Fibroblast of the aortic adventitia (primary cell): ENCODE measurements around the gene ENC1. TPM values are rescaled to one million over a fixed set of nuclear protein-coding genes. Genes with fewer than 3 reads are reported as not detected.

ENCODE experiments used
- DNase-seq: peaks from one replicate; pipeline ENCODE4 v3.0.0-alpha.2; 2010; ENCODE audit warnings: low read depth
- H3K4me3 ChIP-seq: 2 replicates; pipeline ENCODE4 v1.5.1; 2011; ENCODE audit warnings: low read depth, mild to moderate bottlenecking, control low read depth, low read length, moderate library complexity
- total RNA-seq: library from RNA; depleted of rRNA; stranded (reverse); fragments of >200 nt; gene quantifications from 2 replicates; pipeline ENCODE4 v1.2.3, GENCODE V29; 2012; ENCODE audit warnings: low replicate concordance
- TF ChIP-seq, protein P1 (sequence below): IDR thresholded peaks from 2 replicates; pipeline ENCODE4 v1.5.1; 2011; ENCODE audit warnings: mild to moderate bottlenecking, low read length, control low read depth, inconsistent platforms; ENCODE audit not compliant: insufficient read depth

ENC1 gene
- total RNA-seq, 1 donor: 21.0 TPM

DNA sequence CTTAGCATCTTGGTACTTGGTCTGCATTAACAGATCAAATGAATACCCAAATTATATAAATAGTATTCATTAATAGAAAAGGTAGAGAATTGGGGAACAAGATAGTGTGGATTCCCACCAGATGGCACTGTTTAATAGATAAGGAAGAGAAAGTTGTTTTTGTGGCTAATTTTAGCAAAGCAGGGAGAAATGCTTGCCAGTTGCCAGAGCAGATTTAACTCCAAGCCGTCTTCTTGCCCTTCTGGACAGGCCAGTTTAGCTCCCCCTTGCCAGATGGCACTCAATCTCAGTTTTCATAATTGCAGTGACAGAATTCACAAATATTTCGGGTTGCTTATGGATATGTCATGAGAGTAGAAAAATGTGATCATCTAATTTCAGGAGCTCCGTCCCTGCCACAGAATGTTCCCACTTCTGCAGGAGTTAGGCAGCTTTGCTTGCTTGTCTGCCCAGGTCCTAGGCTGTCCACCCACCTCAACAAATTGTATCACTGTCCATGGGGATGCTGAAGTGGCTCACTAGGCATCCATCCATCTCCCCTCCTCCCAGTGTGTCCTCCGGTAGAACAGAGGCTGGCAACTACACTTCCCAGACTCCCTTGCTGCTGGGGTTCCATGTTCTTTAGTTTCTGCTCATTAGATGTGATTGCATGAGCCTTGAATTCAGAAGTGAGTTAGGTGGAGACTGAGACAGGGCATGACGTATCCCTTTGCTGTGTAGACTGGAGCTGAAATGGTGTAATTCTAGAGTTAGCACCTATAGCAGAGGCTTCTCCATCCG, 32.7 kb upstream of the ENC1 start:
- TF ChIP-seq, protein P1, sequence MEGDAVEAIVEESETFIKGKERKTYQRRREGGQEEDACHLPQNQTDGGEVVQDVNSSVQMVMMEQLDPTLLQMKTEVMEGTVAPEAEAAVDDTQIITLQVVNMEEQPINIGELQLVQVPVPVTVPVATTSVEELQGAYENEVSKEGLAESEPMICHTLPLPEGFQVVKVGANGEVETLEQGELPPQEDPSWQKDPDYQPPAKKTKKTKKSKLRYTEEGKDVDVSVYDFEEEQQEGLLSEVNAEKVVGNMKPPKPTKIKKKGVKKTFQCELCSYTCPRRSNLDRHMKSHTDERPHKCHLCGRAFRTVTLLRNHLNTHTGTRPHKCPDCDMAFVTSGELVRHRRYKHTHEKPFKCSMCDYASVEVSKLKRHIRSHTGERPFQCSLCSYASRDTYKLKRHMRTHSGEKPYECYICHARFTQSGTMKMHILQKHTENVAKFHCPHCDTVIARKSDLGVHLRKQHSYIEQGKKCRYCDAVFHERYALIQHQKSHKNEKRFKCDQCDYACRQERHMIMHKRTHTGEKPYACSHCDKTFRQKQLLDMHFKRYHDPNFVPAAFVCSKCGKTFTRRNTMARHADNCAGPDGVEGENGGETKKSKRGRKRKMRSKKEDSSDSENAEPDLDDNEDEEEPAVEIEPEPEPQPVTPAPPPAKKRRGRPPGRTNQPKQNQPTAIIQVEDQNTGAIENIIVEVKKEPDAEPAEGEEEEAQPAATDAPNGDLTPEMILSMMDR: peak; percentile 46
- peak; percentile 77 for DNase-seq

GRCh38 chr5:74672215-74672877, 31.8 kb upstream of the ENC1 start:
- no peak overlapping the region for H3K4me3 ChIP-seq
- TF ChIP-seq, protein P1: no peak
- no peak for DNase-seq

More for the DNA sequence above, 32.7 kb upstream of the ENC1 start:
- H3K4me3 ChIP-seq: peak overlapping the region; percentile 31

GRCh38 chr5:74670396-74671038, 30.0 kb upstream of the ENC1 start:
- no peak overlapping the region for H3K4me3 ChIP-seq
- no peak for DNase-seq
- TF ChIP-seq, protein P1: no peak

GRCh38 chr5:74669821-74670220, 29.3 kb upstream of the ENC1 start:
- TF ChIP-seq, protein P1: no peak
- no peak for DNase-seq
- H3K4me3 ChIP-seq: no peak overlapping the region

- no peak overlapping the region for H3K4me3 ChIP-seq
- DNase-seq: no peak
- TF ChIP-seq, protein P1: no peak
These were observed 26.9 kb upstream of the ENC1 start for GRCh38 chr5:74667396-74667795.

GRCh38 chr5:74665816-74666215, 25.3 kb upstream of the ENC1 start:
- no peak overlapping the region for H3K4me3 ChIP-seq
- TF ChIP-seq, protein P1: no peak
- DNase-seq: no peak
